ENCODE results near the gene TMX4.
"Not testable (repeated sequence)": the region's sequence is repeated elsewhere in the genome, so short reads cannot be mapped to it uniquely, and the experiment has no call there.

Gene TMX4
- 53.9 to 126 reads per million in 2 experiments for total RNA-seq

DNA sequence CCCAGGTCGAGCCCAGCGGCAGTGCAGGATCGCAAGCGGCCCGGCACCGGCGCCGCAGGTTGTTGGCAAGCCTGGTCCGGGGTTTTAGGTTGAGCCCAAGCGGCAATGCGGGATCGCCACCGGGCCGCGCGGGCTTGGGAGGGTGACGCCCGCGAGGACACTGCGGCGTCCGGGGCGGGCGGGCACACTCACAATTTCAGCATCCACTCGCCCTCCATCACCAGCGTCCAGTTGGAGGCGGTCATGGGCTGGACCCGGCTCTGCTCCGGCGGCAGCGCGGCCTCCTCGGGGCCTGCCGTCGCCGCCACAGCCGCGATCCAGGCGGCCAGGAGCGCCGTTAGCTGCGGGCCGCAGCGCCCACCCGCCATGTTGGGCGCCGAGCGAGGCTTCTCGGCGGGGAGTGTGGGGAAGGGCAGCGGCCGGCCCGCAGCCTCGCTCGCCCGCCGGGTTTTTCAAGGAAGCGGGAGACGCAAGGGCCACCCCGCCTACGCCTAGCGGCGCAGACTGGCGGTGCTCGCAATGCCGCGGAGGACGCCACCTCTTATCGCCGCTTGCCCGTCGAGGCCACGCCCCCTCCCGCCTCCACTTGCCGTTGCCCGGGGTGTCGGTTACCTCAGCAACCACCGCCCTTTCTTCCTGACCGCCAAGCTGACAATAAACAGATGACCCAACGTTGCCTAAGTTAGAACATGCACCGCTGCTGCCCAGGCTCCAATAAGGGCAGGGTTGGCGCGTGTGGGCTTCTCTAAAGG is at the start of gene TMX4:
Gene TMX4 (minus strand): TSS at position 516 of the 752 bp plus-strand sequence. CDS start 148 bp downstream, at position 368.
- DNase-seq (ENCODE audit: low read depth), result peak; percentile 73

DNA sequence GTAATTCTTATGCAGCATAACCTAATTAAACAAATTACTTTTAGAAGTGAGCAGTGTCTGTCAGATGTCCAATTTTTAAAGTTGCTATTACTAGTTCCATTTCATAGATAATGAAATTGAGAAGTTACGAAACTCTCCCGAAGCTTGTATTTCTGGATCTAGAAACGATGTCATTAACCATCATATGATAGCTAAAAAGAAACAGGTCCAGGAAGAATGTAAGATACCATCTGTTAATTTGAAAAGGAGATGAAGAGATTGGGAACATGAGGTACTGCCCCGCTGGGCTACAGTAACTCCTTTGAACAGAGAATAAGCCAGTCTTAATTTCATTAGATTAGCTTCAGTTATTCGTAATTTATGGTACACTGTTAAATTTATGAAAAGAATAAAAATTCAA is 47.5 kb upstream of the TMX4 start:
- DNase-seq (ENCODE audit: low read depth), result no peak

- DNase-seq (ENCODE audit: low read depth), result no peak
These were observed 47.1 kb upstream of the TMX4 start for GRCh38 chr20:8066662-8067061.

- no peak for DNase-seq (ENCODE audit: low read depth)
These were observed 46.1 kb upstream of the TMX4 start for GRCh38 chr20:8065691-8066090.

DNA sequence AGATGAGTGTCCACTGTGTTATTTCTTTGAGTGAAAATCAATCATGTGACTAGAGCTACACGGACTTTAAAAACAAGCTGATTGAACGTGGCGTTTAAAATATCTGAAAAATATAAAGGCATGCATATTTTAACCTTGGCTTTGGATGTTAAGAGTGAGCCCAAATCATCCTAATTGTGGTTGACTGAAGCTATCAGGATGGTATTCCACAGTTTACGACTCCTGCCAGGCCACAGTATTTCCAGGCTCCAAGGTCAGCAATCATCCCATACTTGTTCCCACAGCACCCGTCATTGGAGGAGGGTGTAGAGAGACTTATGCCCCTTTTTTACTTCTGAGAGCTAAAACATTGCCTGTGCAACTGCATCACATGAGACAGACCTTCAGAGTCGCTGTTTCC is 43.2 kb upstream of the TMX4 start:
- DNase-seq (ENCODE audit: low read depth), result no peak

DNA sequence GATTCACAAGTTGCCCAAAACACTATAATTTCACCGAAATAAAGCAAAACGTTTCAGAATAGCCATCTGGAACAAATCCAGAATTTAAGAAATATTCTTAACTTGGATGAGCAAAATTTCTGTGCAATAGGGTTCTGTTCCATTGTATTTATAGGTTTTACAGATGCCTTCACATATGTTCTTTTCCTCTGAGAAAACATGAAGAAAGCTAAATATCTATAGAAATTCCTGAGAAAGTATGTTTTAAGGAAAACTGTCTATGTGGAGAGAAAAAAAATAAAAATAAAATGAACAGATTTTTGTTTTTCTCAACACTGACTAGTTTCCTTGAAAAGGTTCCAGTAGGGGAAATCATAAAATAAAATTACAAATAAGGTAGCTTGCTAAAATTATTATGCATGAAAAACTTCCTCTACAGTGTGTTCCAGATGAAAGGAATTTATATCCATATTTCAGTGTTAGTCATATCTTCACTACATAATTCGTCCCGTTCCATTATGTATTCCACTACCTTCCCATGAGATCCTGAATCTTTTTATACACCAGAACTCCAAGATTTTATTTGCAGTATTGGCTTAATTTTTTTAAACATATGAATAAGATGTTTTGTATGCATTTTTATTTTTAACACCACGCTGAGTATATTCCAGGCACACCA is 42.4 kb upstream of the TMX4 start:
- no peak for DNase-seq (ENCODE audit: low read depth)

- DNase-seq (ENCODE audit: low read depth), result no peak
These were observed 41.4 kb upstream of the TMX4 start for GRCh38 chr20:8060977-8061376.

- no peak for DNase-seq (ENCODE audit: low read depth)
These were observed 38.3 kb upstream of the TMX4 start for GRCh38 chr20:8057871-8058270.

DNA sequence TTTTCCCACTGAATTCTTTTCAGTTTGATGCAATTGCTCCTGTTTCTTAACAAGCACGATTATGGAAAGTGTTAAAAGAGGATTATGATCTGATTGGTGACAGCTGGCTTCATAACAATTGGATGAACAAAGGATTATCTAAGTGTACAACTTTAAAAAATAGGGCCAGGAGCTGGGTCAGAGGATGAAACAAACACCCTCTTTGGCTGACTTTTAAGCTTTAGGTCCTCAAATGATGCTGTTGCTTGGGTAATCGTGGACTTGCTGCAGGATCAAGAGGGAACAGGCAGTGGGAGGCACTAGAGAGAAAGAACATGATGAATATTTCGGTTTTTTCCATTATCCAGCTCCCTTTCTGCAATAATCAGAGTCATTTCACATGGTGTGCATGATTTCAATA is 35.5 kb upstream of the TMX4 start:
- DNase-seq (ENCODE audit: low read depth), result no peak

DNA sequence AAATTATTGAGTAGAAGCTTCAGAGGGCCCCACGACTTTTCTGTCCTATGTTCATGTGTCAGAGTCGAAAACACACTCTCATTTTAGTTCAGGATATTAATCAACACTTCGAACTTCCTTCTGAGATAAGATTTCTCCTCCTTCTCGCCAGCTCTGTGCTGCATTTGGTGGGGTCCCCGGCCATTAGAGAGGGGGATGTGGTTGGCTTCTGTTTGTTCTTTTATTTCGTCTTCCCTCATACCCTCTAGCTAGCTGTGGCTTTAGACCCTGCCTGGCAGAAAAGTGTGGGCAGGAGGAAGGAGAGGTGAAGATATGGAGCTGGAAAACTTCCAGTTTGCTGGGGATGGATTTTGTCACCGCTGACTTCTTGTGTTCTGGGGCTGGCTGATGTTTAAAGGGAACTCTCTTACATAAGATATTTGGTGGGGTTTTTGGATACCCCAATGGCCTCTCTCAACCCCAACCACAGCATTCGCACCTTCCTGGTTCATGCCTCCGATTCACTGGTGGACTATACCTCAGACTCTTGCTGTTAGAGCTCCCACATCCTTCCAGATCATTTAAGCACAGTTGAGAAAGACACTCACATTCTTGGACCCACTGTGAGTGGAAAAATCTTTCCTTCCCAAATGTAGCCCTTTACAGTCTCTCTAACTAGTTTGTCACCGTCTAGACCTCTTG is 30.7 kb upstream of the TMX4 start:
- DNase-seq (ENCODE audit: low read depth), result no peak

DNA sequence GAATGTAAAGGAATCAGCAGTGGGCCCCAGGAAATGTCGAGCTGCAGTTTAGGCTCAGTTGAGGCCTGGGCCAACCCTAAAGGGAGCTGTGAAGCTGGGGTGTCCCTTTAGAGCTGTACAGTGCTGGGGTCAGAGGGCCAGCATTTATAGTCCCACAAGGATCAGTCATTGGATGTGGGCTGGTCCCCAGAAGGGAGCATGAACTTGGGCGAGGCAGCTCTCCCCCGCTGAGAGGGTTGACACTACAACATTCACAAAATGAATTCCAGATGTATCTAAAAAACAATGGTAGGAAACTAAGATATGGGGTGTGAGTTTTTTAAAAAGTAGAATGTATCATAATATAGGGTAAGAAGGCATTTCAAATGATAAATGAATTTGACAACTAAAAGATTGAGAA is 29.7 kb upstream of the TMX4 start:
- no peak for DNase-seq (ENCODE audit: low read depth)

- no peak for DNase-seq (ENCODE audit: low read depth)
These were observed 26.4 kb upstream of the TMX4 start for GRCh38 chr20:8045946-8046345.

- no peak for DNase-seq (ENCODE audit: low read depth)
These were observed 24.2 kb upstream of the TMX4 start for GRCh38 chr20:8043687-8044282.

GRCh38 chr20:8039042-8039441 is 19.5 kb upstream of the TMX4 start:
- DNase-seq (ENCODE audit: low read depth), result no peak

GRCh38 chr20:8036771-8037170 is 17.2 kb upstream of the TMX4 start:
- no peak for DNase-seq (ENCODE audit: low read depth)

GRCh38 chr20:8033151-8033841 is 13.7 kb upstream of the TMX4 start:
- no peak for DNase-seq (ENCODE audit: low read depth)

GRCh38 chr20:8032499-8032898 is 12.9 kb upstream of the TMX4 start:
- DNase-seq (ENCODE audit: low read depth), result no peak

DNA sequence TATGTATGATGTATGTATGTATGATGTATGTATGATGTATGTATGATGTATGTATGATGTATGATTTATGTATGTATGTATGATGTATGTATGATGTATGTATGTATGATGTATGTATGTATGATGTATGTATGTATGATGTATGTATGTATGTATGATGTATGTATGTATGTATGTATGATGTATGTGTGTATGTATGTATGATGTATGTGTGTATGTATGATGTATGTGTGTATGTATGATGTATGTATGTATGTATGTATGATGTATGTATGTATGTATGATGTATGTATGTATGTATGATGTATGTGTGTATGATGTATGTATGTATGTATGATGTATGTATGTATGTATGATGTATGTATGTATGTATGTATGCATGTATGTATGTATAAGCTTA is 12.0 kb upstream of the TMX4 start:
- DNase-seq (ENCODE audit: low read depth), result not testable (repeated sequence)

- DNase-seq (ENCODE audit: low read depth), result no peak
These were observed 2.1 kb upstream of the TMX4 start for GRCh38 chr20:8021541-8022269.

GRCh38 chr20:8020314-8021079 is 936 bp upstream of the TMX4 start:
- no peak for DNase-seq (ENCODE audit: low read depth)

DNA sequence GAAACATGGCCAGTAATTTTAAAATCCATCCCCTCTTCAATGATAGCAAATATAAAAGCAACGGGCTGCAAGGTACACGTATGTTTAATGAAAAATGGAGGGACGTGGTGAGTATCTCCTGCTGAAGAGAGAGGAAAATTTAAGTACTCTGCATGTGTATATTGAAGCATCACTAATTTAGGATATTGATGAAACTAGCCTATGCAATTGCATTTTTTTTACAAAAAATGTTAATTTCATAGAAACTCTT is 362 bp upstream of the TMX4 start:
- no peak for DNase-seq (ENCODE audit: low read depth)
